HCT116 (cell line): ENCODE data around the gene NAMPT. TPM values are rescaled to one million over a fixed set of nuclear protein-coding genes. Genes with fewer than 3 reads are reported as not detected.

Experiments used
- ATAC-seq: fragments of 200-7000 bp; cut with Tn5 transposase; 2 replicates; pipeline ENCODE4 v1.9.1; 2020; ENCODE audit warnings: mild to moderate bottlenecking, moderate library complexity
- BruUV-seq: library from RNA; stranded (reverse); fragments of 400-500 nt; replicated peaks from 2 replicates; lab custom pipeline; 2021; lab: Mats Ljungman, UMichigan
- CTCF ChIA-PET: fragments of 300-600 bp; sonication (Branson Sonifier 250); formaldehyde crosslinking; loops from one replicate; lab custom pipeline; 2021; ENCODE audit warnings: antibody characterized with exemption; lab: Charles Lee
- POLR2A ChIA-PET: fragments of 300-600, 350-600 bp; sonication (Branson Sonifier 250); formaldehyde crosslinking; loops from one replicate; lab custom pipeline; 2021; ENCODE audit warnings: antibody characterized with exemption; lab: Charles Lee
- RAD21 ChIA-PET, 2 experiments: fragments of 300-600 bp; sonication (Branson Sonifier 250); formaldehyde crosslinking; loops; one replicate each; lab custom pipeline; 2023; ENCODE audit warnings: low total read pairs in 2 of 2; ENCODE audit not compliant: uncharacterized antibody in 2 of 2, unreplicated experiment in 2 of 2, low non-redundant PET in 1 of 2; lab: Charles Lee
- DNase-seq: peaks from one replicate; pipeline ENCODE4 v3.0.0-alpha.2; 2010; ENCODE audit warnings: low read depth, low spot score
- H2AFZ ChIP-seq: fragments of 200-600 bp; shearing (Covaris generic), sonication (generic); 2 replicates; pipeline ENCODE4 v1.6.1; 2017; ENCODE audit warnings: low read depth, mixed run types, mixed read lengths, antibody characterized with exemption, low read length; ENCODE audit not compliant: poor library complexity, severe bottlenecking
- H3K27ac ChIP-seq: 2 replicates; pipeline ENCODE4 v1.5.1; 2012; ENCODE audit warnings: low read depth, low read length
- H3K27me3 ChIP-seq: fragments of 200-600 bp; sonication (generic); 2 replicates; pipeline ENCODE4 v1.6.1; 2016; ENCODE audit warnings: mixed run types, low read length, mixed read lengths; ENCODE audit not compliant: insufficient read depth
- H3K36me3 ChIP-seq, 2 experiments: fragments of 200-500 bp in 1 of 2; fragments of 200-600 bp in 1 of 2; sonication (Bioruptor generic) in 1 of 2; sonication (generic) in 1 of 2; 2 replicates each; pipeline versions ENCODE4 v1.5.1 to v1.6.1; 2014 to 2016; ENCODE audit warnings: low read length in 2 of 2, inconsistent platforms in 1 of 2, mixed read lengths in 1 of 2, mixed run types in 1 of 2; ENCODE audit not compliant: insufficient read depth in 2 of 2, control insufficient read depth in 1 of 2
- H3K4me1 ChIP-seq, 2 experiments: fragments of 200-600 bp in 1 of 2; sonication (generic) in 1 of 2; 2 replicates each; pipeline versions ENCODE4 v1.5.1 to v1.6.1; 2012 to 2017; ENCODE audit warnings: low read length in 2 of 2, inconsistent platforms in 1 of 2, mild to moderate bottlenecking in 1 of 2, mixed read lengths in 1 of 2, mixed run types in 1 of 2, moderate library complexity in 1 of 2; ENCODE audit not compliant: insufficient read depth in 2 of 2, control insufficient read depth in 1 of 2
- H3K4me2 ChIP-seq: fragments of 200-600 bp; sonication (generic); 2 replicates; pipeline ENCODE4 v1.6.1; 2017; ENCODE audit warnings: mixed run types, low read length, mixed read lengths
- H3K4me3 ChIP-seq, 2 experiments: fragments of 200-600 bp in 1 of 2; sonication (generic) in 1 of 2; replicated peaks in 1 of 2; 2 replicates each; pipeline ENCODE4 v1.5.1; 2011 to 2016; ENCODE audit warnings: low read length in 2 of 2, control low read depth in 1 of 2, low read depth in 1 of 2, mild to moderate bottlenecking in 1 of 2, mixed read lengths in 1 of 2, mixed run types in 1 of 2
- H3K79me2 ChIP-seq: fragments of 200-600 bp; sonication (generic); 2 replicates; pipeline ENCODE4 v1.6.1; 2017; ENCODE audit warnings: mild to moderate bottlenecking, mixed run types, low read length, moderate library complexity, mixed read lengths; ENCODE audit not compliant: insufficient read depth
- H3K9ac ChIP-seq: fragments of 200-600 bp; sonication (generic); 2 replicates; pipeline ENCODE4 v1.6.1; 2016; ENCODE audit warnings: low read length, mixed read lengths
- H3K9me2 ChIP-seq: fragments of 200-600 bp; sonication (generic), shearing (Covaris generic); 2 replicates; pipeline ENCODE4 v1.6.1; 2017; ENCODE audit warnings: mixed run types, mild to moderate bottlenecking, moderate library complexity; ENCODE audit not compliant: insufficient read depth
- H3K9me3 ChIP-seq, 2 experiments: fragments of 200-500 bp in 1 of 2; fragments of 200-600 bp in 1 of 2; sonication (Bioruptor generic) in 1 of 2; sonication (generic) in 1 of 2; 2 replicates each; pipeline ENCODE4 v1.6.1; 2014 to 2017; ENCODE audit warnings: low read length in 2 of 2, mixed read lengths in 2 of 2, inconsistent platforms in 1 of 2, low read depth in 1 of 2, mild to moderate bottlenecking in 1 of 2, mixed run types in 1 of 2, moderate library complexity in 1 of 2; ENCODE audit not compliant: control insufficient read depth in 1 of 2, insufficient read depth in 1 of 2
- H4K20me1 ChIP-seq: fragments of 200-600 bp; sonication (generic), shearing (Covaris generic); 2 replicates; pipeline ENCODE4 v1.6.1; 2017; ENCODE audit warnings: mixed run types, mild to moderate bottlenecking, moderate library complexity; ENCODE audit not compliant: insufficient read depth
- EGR1 ChIP-seq: IDR thresholded peaks from 2 replicates; pipeline ENCODE4 v1.6.1; 2012; ENCODE audit warnings: low read depth
- EZH2 ChIP-seq: fragments of 200-600 bp; sonication (generic); IDR thresholded peaks from 2 replicates; pipeline ENCODE4 v1.6.1; 2017; ENCODE audit warnings: antibody characterized with exemption, mixed run types
- JUND ChIP-seq: IDR thresholded peaks from 2 replicates; pipeline ENCODE4 v1.6.1; 2012
- POLR2A ChIP-seq: IDR thresholded peaks from 2 replicates; pipeline ENCODE4 v1.7.0; 2011; ENCODE audit warnings: borderline replicate concordance; ENCODE audit not compliant: insufficient read depth, insufficient read length; ENCODE audit errors: extremely low read depth
- SP1 ChIP-seq: IDR thresholded peaks from 2 replicates; pipeline ENCODE4 v1.6.1; 2012; ENCODE audit warnings: low read depth
- SRF ChIP-seq: IDR thresholded peaks from 2 replicates; pipeline ENCODE4 v1.6.1; 2012; ENCODE audit warnings: low read depth
- YY1 ChIP-seq: IDR thresholded peaks from 2 replicates; pipeline ENCODE4 v1.6.1; 2011; ENCODE audit warnings: low read length, low read depth, moderate library complexity, mild to moderate bottlenecking; ENCODE audit not compliant: insufficient replicate concordance; ENCODE audit errors: extremely low read depth
- ZNF274 ChIP-seq: fragments of 200-500 bp; sonication (Bioruptor generic); IDR thresholded peaks from 2 replicates; pipeline ENCODE4 v1.6.1; 2014; ENCODE audit warnings: mild to moderate bottlenecking, low read depth, low read length, inconsistent platforms
- intact Hi-C: fragments of 100-400 bp; cut with micrococcal nuclease; formaldehyde crosslinking; loops from 2 replicates; pipeline ENCODE4 v1.10.0; 2022
- total RNA-seq: library from RNA; stranded (reverse); gene quantifications from one replicate; pipeline ENCODE4 v1.2.1, GENCODE V29; 2021; ENCODE audit not compliant: unreplicated experiment
- TF ChIP-seq, protein P1 (sequence below): IDR thresholded peaks from 2 replicates; pipeline ENCODE4 v1.6.1; 2012
- TF ChIP-seq, protein P2 (sequence below): IDR thresholded peaks from 2 replicates; pipeline ENCODE4 v1.6.1; 2012; ENCODE audit warnings: low read depth

The NAMPT gene
- total RNA-seq, 1 experiment from 2014 or later: 113 TPM

GRCh38 chr7:106262221-106262881 lies 22.4 kb downstream of the NAMPT start:
- TF ChIP-seq, protein P1, sequence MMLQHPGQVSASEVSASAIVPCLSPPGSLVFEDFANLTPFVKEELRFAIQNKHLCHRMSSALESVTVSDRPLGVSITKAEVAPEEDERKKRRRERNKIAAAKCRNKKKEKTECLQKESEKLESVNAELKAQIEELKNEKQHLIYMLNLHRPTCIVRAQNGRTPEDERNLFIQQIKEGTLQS: no peak
- no peak for TF ChIP-seq YY1
- TF ChIP-seq EZH2: no peak
- TF ChIP-seq POLR2A: no peak
- TF ChIP-seq ZNF274: no peak
- no peak for TF ChIP-seq JUND
- TF ChIP-seq, protein P2, sequence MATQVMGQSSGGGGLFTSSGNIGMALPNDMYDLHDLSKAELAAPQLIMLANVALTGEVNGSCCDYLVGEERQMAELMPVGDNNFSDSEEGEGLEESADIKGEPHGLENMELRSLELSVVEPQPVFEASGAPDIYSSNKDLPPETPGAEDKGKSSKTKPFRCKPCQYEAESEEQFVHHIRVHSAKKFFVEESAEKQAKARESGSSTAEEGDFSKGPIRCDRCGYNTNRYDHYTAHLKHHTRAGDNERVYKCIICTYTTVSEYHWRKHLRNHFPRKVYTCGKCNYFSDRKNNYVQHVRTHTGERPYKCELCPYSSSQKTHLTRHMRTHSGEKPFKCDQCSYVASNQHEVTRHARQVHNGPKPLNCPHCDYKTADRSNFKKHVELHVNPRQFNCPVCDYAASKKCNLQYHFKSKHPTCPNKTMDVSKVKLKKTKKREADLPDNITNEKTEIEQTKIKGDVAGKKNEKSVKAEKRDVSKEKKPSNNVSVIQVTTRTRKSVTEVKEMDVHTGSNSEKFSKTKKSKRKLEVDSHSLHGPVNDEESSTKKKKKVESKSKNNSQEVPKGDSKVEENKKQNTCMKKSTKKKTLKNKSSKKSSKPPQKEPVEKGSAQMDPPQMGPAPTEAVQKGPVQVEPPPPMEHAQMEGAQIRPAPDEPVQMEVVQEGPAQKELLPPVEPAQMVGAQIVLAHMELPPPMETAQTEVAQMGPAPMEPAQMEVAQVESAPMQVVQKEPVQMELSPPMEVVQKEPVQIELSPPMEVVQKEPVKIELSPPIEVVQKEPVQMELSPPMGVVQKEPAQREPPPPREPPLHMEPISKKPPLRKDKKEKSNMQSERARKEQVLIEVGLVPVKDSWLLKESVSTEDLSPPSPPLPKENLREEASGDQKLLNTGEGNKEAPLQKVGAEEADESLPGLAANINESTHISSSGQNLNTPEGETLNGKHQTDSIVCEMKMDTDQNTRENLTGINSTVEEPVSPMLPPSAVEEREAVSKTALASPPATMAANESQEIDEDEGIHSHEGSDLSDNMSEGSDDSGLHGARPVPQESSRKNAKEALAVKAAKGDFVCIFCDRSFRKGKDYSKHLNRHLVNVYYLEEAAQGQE: no peak
- no peak for TF ChIP-seq SP1
- no peak for TF ChIP-seq SRF
- TF ChIP-seq EGR1: no peak

More at GRCh38 chr7:106262221-106262881, 22.4 kb downstream of the NAMPT start:
- Histone ChIP-seq H3K27me3 (no peaks in the 10 kb centered on the region), H3K4me3 (no peak overlapping the region), H3K4me1 (no peaks in the 10 kb centered on the region), H3K9me3 (no peaks in the 10 kb centered on the region), H3K4me2 (no peak overlapping the region), H3K9ac (no peak overlapping the region), H3K36me3 (peaks cover 42 to 50% of the 10 kb centered on the region in 2 experiments), H4K20me1 (no peaks in the 10 kb centered on the region), H3K79me2 (peaks cover 10% of the 10 kb centered on the region; the same call in 1 of the 2 replicates), H3K9me2 (no peaks in the 10 kb centered on the region), H3K27ac (no peak overlapping the region), H2AFZ (no peak overlapping the region)
- BruUV-seq: no TSS peak
- no peak for ATAC-seq
- POLR2A ChIA-PET: no interaction called here
- RAD21 ChIA-PET: no interaction called here
- no peak for DNase-seq
- CTCF ChIA-PET: no interaction called here
- intact Hi-C loops: no loop called here
